HTERT RPE-1 (cell line): Measurements from ENCODE around the gene LAG3.

Experiments
- in situ Hi-C: fragments of 300-500 bp; cut with MboI; formaldehyde crosslinking; loops from 4 replicates; pipeline ENCODE4 v1.14.3; 2020; ENCODE audit warnings: low sequenced_read_pairs

LAG3 gene

GRCh38 chr12:6787309-6787708 lies 15.0 kb downstream of the LAG3 start:
- in situ Hi-C loops, result no loop called here

- in situ Hi-C loops, result no loop called here
Measured at GRCh38 chr12:6788972-6789924, 16.9 kb downstream of the LAG3 start, which contains the start of gene CD4. CD4 (plus strand) TSS chr12:6789528; CDS start chr12:6800139, 10,611 bp downstream.

- in situ Hi-C loops, result no loop called here
Measured at GRCh38 chr12:6790496-6791150, 18.3 kb downstream of the LAG3 start.

- in situ Hi-C loops, result no loop called here
Measured at GRCh38 chr12:6791931-6792520, 19.7 kb downstream of the LAG3 start.

DNA sequence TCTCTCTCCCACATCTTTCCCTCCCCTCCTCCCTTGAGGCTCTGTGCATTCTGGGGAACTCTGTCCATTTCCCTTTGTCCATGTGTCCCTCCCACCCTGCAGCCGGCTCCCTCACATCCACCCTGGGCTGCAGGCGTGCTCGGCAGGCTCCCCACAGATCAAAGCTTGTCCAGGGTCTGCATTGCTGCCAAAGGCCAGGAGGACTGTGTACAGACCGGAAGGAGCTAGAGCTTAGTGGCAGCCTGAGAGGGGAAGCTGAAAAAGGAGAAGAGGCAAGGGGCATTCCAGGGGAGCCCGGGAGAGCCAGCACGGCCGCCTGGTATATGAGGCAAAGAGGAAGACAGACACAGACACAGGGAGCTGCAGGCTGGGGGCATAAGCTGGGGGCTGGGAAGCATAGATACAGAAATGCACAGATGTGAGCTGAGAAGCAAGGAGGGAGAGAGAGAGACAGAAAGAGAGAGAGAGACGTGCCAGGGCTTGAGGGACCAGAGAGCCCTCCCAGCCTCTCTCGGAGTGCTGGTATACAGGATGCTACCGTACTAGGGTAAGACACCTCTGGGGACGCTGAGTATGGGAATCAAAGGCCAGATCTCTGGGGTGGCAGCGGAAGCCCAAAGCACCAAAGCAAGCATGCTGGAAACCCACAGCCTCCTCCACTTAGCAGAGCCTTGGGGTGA lies 20.3 kb downstream of the LAG3 start:
- in situ Hi-C loops, result no loop called here

GRCh38 chr12:6795088-6795487 lies 22.8 kb downstream of the LAG3 start:
- in situ Hi-C loops, result no loop called here

- in situ Hi-C loops, result no loop called here
Measured at GRCh38 chr12:6796576-6796975, 24.3 kb downstream of the LAG3 start.

DNA sequence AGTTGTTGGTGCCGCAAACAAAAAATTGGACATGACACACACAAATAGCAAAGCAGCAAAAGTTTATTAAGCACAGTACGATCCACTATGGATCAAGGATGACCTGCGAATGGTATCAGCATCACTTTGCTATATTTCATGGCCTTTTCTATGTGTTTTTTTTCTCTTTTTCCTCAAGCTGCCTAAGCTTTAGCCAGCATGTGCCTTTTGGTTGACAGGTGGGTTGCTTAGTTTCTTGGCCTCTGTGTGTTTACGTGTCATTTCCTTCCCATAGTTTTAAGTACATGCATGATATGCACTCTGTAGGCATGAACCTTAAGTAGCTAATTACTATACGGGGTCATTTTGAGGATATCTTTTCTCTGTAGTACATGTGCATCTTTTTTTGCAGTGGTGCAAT lies 26.8 kb downstream of the LAG3 start:
- in situ Hi-C loops, result no loop called here

DNA sequence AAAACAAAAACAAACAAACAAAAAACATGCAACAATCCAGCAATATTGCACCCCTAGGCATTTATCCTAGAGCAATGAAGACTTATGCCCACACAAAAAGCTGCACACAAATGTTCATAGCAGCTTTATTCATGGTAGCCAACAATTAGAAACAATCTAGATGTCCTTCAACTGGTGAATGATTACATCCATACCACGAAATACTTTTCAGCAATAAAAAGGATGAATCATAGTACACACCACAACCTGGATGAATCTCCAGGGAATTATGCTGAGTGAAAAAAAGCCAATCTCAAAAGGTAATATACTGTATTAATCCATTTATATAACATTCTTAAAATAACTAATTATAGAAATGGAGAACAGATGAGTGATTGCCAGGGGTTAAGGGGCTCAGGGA lies 34.9 kb downstream of the LAG3 start:
- in situ Hi-C loops, result no loop called here

DNA sequence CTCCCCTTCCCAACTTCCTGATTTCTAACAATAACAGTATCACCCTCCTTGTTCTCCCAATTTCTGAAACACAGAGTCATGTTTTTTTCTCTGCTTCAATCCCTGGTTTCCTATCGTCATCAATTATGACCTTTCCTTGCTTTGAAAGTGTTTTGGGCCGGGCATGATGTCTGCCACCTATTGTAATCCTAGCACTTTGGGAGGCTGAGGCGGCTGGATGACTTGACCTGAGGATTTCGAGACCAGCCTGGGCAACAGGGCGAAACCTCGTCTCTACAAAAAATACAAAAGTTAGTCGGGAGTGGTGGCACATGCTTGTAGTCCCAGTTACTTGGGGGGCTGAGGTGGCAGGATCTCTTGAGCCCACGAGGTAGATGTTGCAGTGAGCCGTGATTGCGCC lies 36.7 kb downstream of the LAG3 start:
- in situ Hi-C loops, result no loop called here

GRCh38 chr12:6810758-6811157 lies 38.4 kb downstream of the LAG3 start:
- in situ Hi-C loops, result no loop called here

DNA sequence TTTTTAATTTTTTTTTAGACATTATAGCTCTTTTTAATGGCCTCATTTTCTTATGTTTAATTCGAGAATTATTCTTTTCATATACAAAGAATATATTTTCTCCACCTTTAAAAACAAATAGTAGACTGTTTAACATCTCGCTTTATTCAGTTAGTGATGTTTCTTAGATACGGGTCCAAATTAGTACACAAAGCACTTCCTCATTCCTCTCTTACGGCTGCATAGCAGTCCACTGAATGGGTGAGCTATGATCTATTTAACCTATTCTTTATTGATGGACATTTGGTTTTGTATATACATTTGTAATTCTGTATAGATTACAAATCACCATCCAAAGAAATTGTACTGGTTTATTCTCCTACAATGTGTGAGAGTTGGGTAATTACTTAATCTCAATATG lies 41.0 kb downstream of the LAG3 start:
- in situ Hi-C loops, result no loop called here

DNA sequence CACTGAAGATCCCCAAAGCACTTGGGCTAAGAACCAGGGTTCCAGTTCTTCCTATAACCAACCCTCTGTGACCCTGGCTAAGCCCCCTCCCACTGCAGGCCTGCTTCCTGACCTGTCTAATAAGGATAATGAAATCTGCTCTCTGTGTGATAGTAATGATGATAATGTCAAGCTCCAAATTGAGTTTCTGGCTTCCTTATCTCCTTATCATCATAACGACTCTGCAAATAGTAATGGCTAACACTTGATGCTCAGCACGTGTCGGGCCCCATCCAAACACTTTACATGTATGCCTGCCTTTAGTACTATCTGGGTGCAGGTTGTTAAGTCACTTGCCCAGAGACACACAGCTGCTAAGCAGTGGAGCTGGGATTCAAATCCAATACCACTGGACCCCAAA lies 44.3 kb downstream of the LAG3 start:
- in situ Hi-C loops, result no loop called here

GRCh38 chr12:6817098-6817497 lies 44.8 kb downstream of the LAG3 start:
- in situ Hi-C loops, result no loop called here

DNA sequence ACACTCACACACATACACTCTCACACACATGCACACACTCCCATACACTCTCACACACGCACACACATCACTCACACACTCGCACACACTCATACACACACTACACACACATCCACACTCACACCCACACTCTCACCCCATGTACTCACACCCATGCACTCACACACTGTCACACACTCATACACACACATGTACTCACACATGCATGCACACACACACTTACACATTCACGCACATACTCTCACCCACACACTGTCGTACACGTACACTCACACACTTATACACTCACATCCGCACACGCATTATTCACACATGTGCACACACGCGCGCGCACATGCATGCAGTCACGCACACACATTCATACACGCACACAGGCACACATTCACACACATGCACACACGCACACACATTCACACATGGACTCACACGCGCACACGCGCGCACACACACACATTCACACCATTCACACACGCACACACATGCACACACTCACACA lies 45.4 kb downstream of the LAG3 start:
- in situ Hi-C loops, result no loop called here

GRCh38 chr12:6818222-6818621 lies 45.9 kb downstream of the LAG3 start:
- in situ Hi-C loops, result no loop called here

DNA sequence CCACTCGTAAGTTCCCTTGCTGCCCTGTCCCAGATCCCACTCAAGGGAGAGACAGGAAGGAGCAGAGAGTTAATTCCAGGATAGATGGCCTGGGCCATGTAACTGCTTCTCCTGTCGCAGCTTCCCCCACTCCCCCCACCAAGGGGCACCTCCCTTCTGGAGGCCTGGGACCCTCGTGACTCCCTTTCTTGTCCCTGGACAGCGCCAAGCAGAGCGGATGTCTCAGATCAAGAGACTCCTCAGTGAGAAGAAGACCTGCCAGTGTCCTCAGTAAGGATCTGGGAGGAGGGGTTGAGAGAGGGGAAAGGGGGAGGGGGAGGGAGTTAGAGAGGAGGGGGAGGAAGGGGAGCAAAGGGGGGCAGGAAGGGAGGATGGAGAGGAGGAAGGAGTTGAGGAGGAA lies 46.3 kb downstream of the LAG3 start:
- in situ Hi-C loops, result no loop called here

DNA sequence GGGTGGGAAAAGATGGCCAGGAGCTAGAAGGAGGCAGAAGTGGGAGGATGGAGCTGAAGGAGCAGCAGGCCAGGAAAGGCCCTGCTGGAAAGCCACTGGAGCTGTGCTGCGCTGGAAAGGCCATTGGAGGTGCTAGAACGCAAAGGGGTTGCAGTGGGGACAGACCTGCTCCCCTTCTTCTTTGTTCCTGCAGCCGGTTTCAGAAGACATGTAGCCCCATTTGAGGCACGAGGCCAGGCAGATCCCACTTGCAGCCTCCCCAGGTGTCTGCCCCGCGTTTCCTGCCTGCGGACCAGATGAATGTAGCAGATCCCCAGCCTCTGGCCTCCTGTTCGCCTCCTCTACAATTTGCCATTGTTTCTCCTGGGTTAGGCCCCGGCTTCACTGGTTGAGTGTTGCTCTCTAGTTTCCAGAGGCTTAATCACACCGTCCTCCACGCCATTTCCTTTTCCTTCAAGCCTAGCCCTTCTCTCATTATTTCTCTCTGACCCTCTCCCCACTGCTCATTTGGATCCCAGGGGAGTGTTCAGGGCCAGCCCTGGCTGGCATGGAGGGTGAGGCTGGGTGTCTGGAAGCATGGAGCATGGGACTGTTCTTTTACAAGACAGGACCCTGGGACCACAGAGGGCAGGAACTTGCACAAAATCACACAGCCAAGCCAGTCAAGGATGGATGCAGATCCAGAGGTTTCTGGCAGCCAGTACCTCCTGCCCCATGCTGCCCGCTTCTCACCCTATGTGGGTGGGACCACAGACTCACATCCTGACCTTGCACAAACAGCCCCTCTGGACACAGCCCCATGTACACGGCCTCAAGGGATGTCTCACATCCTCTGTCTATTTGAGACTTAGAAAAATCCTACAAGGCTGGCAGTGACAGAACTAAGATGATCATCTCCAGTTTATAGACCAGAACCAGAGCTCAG lies 47.0 kb downstream of the LAG3 start:
- in situ Hi-C loops, result no loop called here

DNA sequence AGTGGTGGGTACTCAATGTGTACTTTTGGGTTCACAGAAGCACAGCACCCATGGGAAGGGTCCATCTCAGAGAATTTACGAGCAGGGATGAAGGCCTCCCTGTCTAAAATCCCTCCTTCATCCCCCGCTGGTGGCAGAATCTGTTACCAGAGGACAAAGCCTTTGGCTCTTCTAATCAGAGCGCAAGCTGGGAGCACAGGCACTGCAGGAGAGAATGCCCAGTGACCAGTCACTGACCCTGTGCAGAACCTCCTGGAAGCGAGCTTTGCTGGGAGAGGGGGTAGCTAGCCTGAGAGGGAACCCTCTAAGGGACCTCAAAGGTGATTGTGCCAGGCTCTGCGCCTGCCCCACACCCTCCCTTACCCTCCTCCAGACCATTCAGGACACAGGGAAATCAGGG lies 47.8 kb downstream of the LAG3 start:
- in situ Hi-C loops, result no loop called here
